ENCODE results near the gene SH3PXD2B. TPM values are rescaled to one million over a fixed set of nuclear protein-coding genes. Genes with fewer than 3 reads are reported as not detected.

The SH3PXD2B gene
- total and polyA plus RNA-seq, 2 of the 13 experiments (the other 11 are each of a cell fraction or from before 2014, with no cell fraction given): 3.4 to 4.6 TPM

DNA sequence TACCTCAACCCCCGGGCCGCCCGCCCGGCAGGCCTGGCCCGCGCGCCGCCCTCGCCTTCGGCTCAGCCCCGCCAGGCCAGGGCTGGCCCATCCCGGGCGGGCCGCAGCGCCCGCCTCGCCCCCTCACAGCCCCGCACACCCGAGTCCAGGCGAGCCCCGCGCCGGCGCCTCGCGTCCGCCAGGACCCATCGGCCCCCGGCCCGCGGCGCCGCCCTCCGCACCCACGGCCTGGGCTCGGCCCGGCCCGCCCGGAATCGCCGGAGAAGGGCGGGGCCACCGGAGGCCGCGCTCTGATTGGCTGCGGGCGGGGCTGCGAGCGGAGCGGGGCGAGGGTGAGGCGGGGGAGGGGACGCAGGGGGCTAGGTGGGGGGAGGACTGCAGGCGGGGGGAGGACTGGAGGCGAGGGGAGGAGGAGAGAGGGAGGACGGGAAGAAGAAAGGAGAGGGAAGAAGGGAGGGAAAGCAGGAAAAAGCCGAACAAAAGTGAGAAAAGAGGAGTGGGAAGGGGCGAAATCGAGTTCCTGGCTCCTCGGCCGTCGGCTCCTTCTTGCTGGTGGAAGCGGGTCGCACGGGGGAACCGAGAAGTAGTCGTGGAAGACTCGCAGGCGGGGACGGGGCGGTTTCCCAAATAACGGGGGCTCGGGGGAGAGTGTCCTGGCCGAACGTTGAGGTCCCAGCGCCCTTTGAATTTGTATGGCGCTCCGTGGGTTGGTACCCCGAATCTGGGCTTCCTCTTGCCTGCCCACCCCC is 170.3 kb downstream of the SH3PXD2B start (continued):
- TF ChIP-seq, protein P1, sequence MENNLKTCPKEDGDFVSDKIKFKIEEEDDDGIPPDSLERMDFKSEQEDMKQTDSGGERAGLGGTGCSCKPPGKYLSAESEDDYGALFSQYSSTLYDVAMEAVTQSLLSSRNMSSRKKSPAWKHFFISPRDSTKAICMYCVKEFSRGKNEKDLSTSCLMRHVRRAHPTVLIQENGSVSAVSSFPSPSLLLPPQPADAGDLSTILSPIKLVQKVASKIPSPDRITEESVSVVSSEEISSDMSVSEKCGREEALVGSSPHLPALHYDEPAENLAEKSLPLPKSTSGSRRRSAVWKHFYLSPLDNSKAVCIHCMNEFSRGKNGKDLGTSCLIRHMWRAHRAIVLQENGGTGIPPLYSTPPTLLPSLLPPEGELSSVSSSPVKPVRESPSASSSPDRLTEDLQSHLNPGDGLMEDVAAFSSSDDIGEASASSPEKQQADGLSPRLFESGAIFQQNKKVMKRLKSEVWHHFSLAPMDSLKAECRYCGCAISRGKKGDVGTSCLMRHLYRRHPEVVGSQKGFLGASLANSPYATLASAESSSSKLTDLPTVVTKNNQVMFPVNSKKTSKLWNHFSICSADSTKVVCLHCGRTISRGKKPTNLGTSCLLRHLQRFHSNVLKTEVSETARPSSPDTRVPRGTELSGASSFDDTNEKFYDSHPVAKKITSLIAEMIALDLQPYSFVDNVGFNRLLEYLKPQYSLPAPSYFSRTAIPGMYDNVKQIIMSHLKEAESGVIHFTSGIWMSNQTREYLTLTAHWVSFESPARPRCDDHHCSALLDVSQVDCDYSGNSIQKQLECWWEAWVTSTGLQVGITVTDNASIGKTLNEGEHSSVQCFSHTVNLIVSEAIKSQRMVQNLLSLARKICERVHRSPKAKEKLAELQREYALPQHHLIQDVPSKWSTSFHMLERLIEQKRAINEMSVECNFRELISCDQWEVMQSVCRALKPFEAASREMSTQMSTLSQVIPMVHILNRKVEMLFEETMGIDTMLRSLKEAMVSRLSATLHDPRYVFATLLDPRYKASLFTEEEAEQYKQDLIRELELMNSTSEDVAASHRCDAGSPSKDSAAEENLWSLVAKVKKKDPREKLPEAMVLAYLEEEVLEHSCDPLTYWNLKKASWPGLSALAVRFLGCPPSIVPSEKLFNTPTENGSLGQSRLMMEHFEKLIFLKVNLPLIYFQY (CRISPR knock-in tag; IDR thresholded peaks at IDR 0.05; ENCODE audit: borderline replicate concordance): peak; percentile 79; the same call in 1 of the 2 replicates
- TF ChIP-seq FOXC1 (CRISPR knock-in tag; IDR thresholded peaks at IDR 0.05; ENCODE audit: borderline replicate concordance): peak; percentile 71; the same call in 1 of the 2 replicates
- TF ChIP-seq ZNF264 (CRISPR knock-in tag; IDR thresholded peaks at IDR 0.05): no peak
- TF ChIP-seq ZNF746 (CRISPR knock-in tag; IDR thresholded peaks at IDR 0.05): 0 out of 2 replicates have a peak, but pooled peaks have one; percentile 20
- TF ChIP-seq, protein P2, sequence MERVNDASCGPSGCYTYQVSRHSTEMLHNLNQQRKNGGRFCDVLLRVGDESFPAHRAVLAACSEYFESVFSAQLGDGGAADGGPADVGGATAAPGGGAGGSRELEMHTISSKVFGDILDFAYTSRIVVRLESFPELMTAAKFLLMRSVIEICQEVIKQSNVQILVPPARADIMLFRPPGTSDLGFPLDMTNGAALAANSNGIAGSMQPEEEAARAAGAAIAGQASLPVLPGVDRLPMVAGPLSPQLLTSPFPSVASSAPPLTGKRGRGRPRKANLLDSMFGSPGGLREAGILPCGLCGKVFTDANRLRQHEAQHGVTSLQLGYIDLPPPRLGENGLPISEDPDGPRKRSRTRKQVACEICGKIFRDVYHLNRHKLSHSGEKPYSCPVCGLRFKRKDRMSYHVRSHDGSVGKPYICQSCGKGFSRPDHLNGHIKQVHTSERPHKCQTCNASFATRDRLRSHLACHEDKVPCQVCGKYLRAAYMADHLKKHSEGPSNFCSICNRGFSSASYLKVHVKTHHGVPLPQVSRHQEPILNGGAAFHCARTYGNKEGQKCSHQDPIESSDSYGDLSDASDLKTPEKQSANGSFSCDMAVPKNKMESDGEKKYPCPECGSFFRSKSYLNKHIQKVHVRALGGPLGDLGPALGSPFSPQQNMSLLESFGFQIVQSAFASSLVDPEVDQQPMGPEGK (CRISPR knock-in tag; IDR thresholded peaks at IDR 0.05): peak; percentile 63
- no peak for TF ChIP-seq HMG20B (CRISPR knock-in tag; conservative IDR thresholded peaks at IDR 0.05)
- TF ChIP-seq NONO (IDR thresholded peaks at IDR 0.05): no peak
- TF ChIP-seq NONO (CRISPR knock-in tag; conservative IDR thresholded peaks at IDR 0.05): 0 out of 2 replicates have a peak, but pooled peaks have one; percentile 19
- TF ChIP-seq POLR2G (IDR thresholded peaks at IDR 0.05; ENCODE audit: low read depth, low read length): peak; percentile 48; the same call in 1 of the 2 replicates
- no peak for TF ChIP-seq ZNF652 (CRISPR knock-in tag; IDR thresholded peaks at IDR 0.05; ENCODE audit: borderline replicate concordance, low read depth)
- TF ChIP-seq, protein P3, sequence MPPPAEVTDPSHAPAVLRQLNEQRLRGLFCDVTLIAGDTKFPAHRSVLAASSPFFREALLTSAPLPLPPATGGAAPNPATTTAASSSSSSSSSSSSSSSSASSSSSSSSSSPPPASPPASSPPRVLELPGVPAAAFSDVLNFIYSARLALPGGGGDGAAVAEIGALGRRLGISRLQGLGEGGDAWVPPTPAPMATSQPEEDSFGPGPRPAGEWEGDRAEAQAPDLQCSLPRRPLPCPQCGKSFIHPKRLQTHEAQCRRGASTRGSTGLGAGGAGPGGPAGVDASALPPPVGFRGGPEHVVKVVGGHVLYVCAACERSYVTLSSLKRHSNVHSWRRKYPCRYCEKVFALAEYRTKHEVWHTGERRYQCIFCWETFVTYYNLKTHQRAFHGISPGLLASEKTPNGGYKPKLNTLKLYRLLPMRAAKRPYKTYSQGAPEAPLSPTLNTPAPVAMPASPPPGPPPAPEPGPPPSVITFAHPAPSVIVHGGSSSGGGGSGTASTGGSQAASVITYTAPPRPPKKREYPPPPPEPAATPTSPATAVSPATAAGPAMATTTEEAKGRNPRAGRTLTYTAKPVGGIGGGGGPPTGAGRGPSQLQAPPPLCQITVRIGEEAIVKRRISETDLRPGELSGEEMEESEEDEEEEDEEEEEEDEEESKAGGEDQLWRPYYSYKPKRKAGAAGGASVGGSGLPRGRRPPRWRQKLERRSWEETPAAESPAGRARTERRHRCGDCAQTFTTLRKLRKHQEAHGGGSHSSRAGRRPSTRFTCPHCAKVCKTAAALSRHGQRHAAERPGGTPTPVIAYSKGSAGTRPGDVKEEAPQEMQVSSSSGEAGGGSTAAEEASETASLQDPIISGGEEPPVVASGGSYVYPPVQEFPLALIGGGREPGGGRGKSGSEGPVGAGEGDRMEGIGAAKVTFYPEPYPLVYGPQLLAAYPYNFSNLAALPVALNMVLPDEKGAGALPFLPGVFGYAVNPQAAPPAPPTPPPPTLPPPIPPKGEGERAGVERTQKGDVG (CRISPR knock-in tag; IDR thresholded peaks at IDR 0.05; ENCODE audit: borderline replicate concordance): no peak
- no peak for TF ChIP-seq HMG20A (CRISPR knock-in tag; IDR thresholded peaks at IDR 0.05; ENCODE audit: borderline replicate concordance)
- TF ChIP-seq, protein P4, sequence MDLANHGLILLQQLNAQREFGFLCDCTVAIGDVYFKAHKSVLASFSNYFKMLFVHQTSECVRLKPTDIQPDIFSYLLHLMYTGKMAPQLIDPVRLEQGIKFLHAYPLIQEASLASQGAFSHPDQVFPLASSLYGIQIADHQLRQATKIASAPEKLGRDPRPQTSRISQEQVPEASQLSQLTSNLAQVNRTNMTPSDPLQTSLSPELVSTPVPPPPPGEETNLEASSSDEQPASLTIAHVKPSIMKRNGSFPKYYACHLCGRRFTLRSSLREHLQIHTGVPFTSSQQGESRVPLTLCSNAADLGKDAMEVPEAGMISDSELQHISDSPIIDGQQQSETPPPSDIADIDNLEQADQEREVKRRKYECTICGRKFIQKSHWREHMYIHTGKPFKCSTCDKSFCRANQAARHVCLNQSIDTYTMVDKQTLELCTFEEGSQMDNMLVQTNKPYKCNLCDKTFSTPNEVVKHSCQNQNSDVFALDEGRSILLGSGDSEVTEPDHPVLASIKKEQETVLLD (CRISPR knock-in tag; IDR thresholded peaks at IDR 0.05; ENCODE audit: low read depth): peak; percentile 74
- TF ChIP-seq, protein P5, sequence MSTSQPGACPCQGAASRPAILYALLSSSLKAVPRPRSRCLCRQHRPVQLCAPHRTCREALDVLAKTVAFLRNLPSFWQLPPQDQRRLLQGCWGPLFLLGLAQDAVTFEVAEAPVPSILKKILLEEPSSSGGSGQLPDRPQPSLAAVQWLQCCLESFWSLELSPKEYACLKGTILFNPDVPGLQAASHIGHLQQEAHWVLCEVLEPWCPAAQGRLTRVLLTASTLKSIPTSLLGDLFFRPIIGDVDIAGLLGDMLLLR (CRISPR knock-in tag; IDR thresholded peaks at IDR 0.05): no peak
- TF ChIP-seq ATF7-NPFF (CRISPR knock-in tag; IDR thresholded peaks at IDR 0.05; ENCODE audit: low read depth): peak; percentile 20; the same call in 1 of the 2 replicates
- peak; percentile 68 for TF ChIP-seq PCBP2 (optimal IDR thresholded peaks at IDR 0.05; ENCODE audit: low read depth, low read length, poor library complexity, severe bottlenecking)
- no peak for TF ChIP-seq POLR2AphosphoS2 (IDR thresholded peaks at IDR 0.05; ENCODE audit: low read depth, low read length)
- TF ChIP-seq POLR2A (IDR thresholded peaks at IDR 0.05; ENCODE audit: insufficient read depth in 1 of 2, low read depth in 2 of 2, low read length in 2 of 2): peak in 1 of 2 experiments; percentile 81; a peak in 2 of 4 replicates
